NCI-H526 (cell line): ENCODE results near the gene CAMK1G.
A peak's percentile ranks its signal among the peaks of the same experiment; 100 is the strongest.

ENCODE experiments used
- DNase-seq, 2 experiments: peaks; one replicate each; lab custom pipeline; 2025; lab: John Stamatoyannopoulos, UW

Gene CAMK1G

GRCh38 chr1:209583408-209583807 is at the start of gene CAMK1G:
TSS of gene CAMK1G (plus strand) at chr1:209583714. CDS start at chr1:209594984, 11,270 bp downstream.
- DNase-seq, result no peak

GRCh38 chr1:209534496-209535250 is 48.8 kb upstream of the CAMK1G start:
- DNase-seq, result no peak

- DNase-seq, result no peak
Observed at GRCh38 chr1:209536843-209537242, 46.7 kb upstream of the CAMK1G start.

GRCh38 chr1:209537336-209538114 is 46.0 kb upstream of the CAMK1G start:
- DNase-seq, result no peak

GRCh38 chr1:209539576-209539975 is 43.9 kb upstream of the CAMK1G start:
- DNase-seq, result no peak

- DNase-seq, result no peak
Observed at GRCh38 chr1:209542585-209542984, 40.9 kb upstream of the CAMK1G start.

GRCh38 chr1:209544098-209544497 is 39.4 kb upstream of the CAMK1G start:
- no peak for DNase-seq

GRCh38 chr1:209545423-209545822 is 38.1 kb upstream of the CAMK1G start:
- no peak for DNase-seq

GRCh38 chr1:209546390-209547085 is 37.0 kb upstream of the CAMK1G start:
- no peak for DNase-seq

GRCh38 chr1:209547626-209548025 is 35.9 kb upstream of the CAMK1G start:
- DNase-seq, result no peak

GRCh38 chr1:209549443-209550205 is 33.9 kb upstream of the CAMK1G start:
- no peak for DNase-seq

GRCh38 chr1:209550519-209550918 is 33.0 kb upstream of the CAMK1G start:
- no peak for DNase-seq

- DNase-seq, result no peak
Observed at GRCh38 chr1:209552406-209553264, 30.9 kb upstream of the CAMK1G start.

- DNase-seq, result no peak
Observed at GRCh38 chr1:209554761-209555611, 28.5 kb upstream of the CAMK1G start.

- no peak for DNase-seq
Observed at GRCh38 chr1:209556162-209556690, 27.3 kb upstream of the CAMK1G start.

GRCh38 chr1:209557221-209557620 is 26.3 kb upstream of the CAMK1G start:
- peak in 1 of 2 experiments; percentile 3 for DNase-seq

GRCh38 chr1:209560529-209560928 is 23.0 kb upstream of the CAMK1G start:
- DNase-seq, result no peak

GRCh38 chr1:209560952-209561351 is 22.6 kb upstream of the CAMK1G start:
- DNase-seq, result no peak

GRCh38 chr1:209561532-209561931 is 22.0 kb upstream of the CAMK1G start:
- no peak for DNase-seq

GRCh38 chr1:209564849-209565248 is 18.7 kb upstream of the CAMK1G start:
- DNase-seq, result peak; percentile 19 to 58
